Measurements from ENCODE around the gene SS18L1. TPM values are rescaled to one million over a fixed set of nuclear protein-coding genes. Genes with fewer than 3 reads are reported as not detected.

SS18L1 gene
- total and polyA plus RNA-seq, 11 donors = 6.5 to 12.4 (median 7.9) TPM

- ATAC-seq (no peak), DNase-seq (no peak)
- no peak overlapping the region for H3K4me3 ChIP-seq
- WGBS, 4 donors = 67 to 76% (median 69%) methylated on average over 8 of the region's 8 CpGs
- TF ChIP-seq CTCF (IDR thresholded peaks at IDR 0.05) (no peak), POLR2A (IDR thresholded peaks at IDR 0.05) (no peak)
- intact Hi-C loops (cut with DNase I) = loop anchor here in 9 of 10 donors (2.0 to 5.0 kb wide), 5 partner anchors 75 to 127 kb away; no protein-coding TSS in a partner anchor
- no peak overlapping the region for H3K27ac ChIP-seq
- H3K27me3 ChIP-seq = no peaks in the 10 kb centered on the region
- H3K4me1 ChIP-seq = peaks cover 9 to 54% (median 42%) of the 10 kb centered on the region in 12 donors
- H3K36me3 ChIP-seq = peaks cover 0 to 85% (median 75%) of the 10 kb centered on the region in 9 donors
- H3K9me3 ChIP-seq = no peaks in the 10 kb centered on the region
Observed at GRCh38 chr20:62137478-62138203, 5.9 kb upstream of the SS18L1 start.

- Histone ChIP-seq H3K27ac (peak overlapping the region in 1 of 12 donors; percentile 14), H3K36me3 (peaks cover 0 to 79% (median 72%) of the 10 kb centered on the region in 9 donors), H3K4me3 (no peak overlapping the region), H3K9me3 (no peaks in the 10 kb centered on the region), H3K4me1 (peaks cover 6 to 49% (median 37%) of the 10 kb centered on the region in 12 donors), H3K27me3 (no peaks in the 10 kb centered on the region)
- DNase-seq (no peak), ATAC-seq (no peak)
- intact Hi-C loops (cut with DNase I) = loop anchor here in 9 of 10 donors (5.0 kb wide), 4 partner anchors 76 to 126 kb away; no protein-coding TSS in a partner anchor
- WGBS, 4 donors = 50 to 87% (median 66%) methylated on average over 10 to 11 of the region's 11 CpGs
- TF ChIP-seq POLR2A (IDR thresholded peaks at IDR 0.05) = no peak
- no peak for TF ChIP-seq CTCF (IDR thresholded peaks at IDR 0.05)
Observed at GRCh38 chr20:62138204-62138543, 5.4 kb upstream of the SS18L1 start.

GRCh38 chr20:62138912-62139311 lies 4.7 kb upstream of the SS18L1 start:
- Histone ChIP-seq H3K4me1 (peaks cover 6 to 42% (median 30%) of the 10 kb centered on the region in 12 donors), H3K9me3 (no peaks in the 10 kb centered on the region), H3K36me3 (peaks cover 0 to 72% (median 68%) of the 10 kb centered on the region in 9 donors), H3K4me3 (no peak overlapping the region), H3K27ac (peak overlapping the region in 1 of 12 donors; percentile 14), H3K27me3 (no peaks in the 10 kb centered on the region)
- TF ChIP-seq POLR2A (IDR thresholded peaks at IDR 0.05) (no peak), CTCF (IDR thresholded peaks at IDR 0.05) (no peak)
- intact Hi-C loops (cut with DNase I) = loop anchor here in 9 of 10 donors (5.0 kb wide), 4 partner anchors 77 to 127 kb away; no protein-coding TSS in a partner anchor
- no peak for DNase-seq
- no peak for ATAC-seq
- WGBS, 4 donors = 88 to 94% (median 90%) methylated on average over 10 of the region's 10 CpGs

GRCh38 chr20:62139636-62140035 lies 3.9 kb upstream of the SS18L1 start:
- 86 to 92% (median 90%) methylated on average over 13 of the region's 13 CpGs for WGBS, 4 donors
- no peak for DNase-seq
- TF ChIP-seq POLR2A (IDR thresholded peaks at IDR 0.05) = no peak
- TF ChIP-seq CTCF (IDR thresholded peaks at IDR 0.05) = no peak
- H3K9me3 ChIP-seq = no peaks in the 10 kb centered on the region
- H3K36me3 ChIP-seq = peaks cover 0 to 65% (median 60%) of the 10 kb centered on the region in 9 donors
- H3K4me1 ChIP-seq = peaks cover 6 to 38% (median 26%) of the 10 kb centered on the region in 12 donors
- H3K27ac ChIP-seq = no peak overlapping the region
- H3K27me3 ChIP-seq = no peaks in the 10 kb centered on the region
- no peak for ATAC-seq
- no peak overlapping the region for H3K4me3 ChIP-seq
- intact Hi-C loops (cut with DNase I) = loop anchor here in 9 of 10 donors (5.0 to 10.0 kb wide), 11 partner anchors 72 to 248 kb away; partner anchors contain the start of genes TAF4 (in 4 of the 9), RPS21 (in 2 of the 9) and OSBPL2 (in 1 of the 9)
